Neural cell (in vitro differentiated cells): ENCODE measurements around the gene TRIM37. TPM values are rescaled to one million over a fixed set of nuclear protein-coding genes. Genes with fewer than 3 reads are reported as not detected.

ENCODE experiments used
- H2AFZ ChIP-seq: fragments of 200-600, 300-800 bp; sonication (generic), shearing (Covaris generic); 2 replicates; pipeline ENCODE4 v1.6.0; 2014; ENCODE audit warnings: low read depth, mild to moderate bottlenecking, antibody characterized with exemption, low read length, moderate library complexity
- H3F3A ChIP-seq: fragments of 200-600 bp; shearing (Covaris generic); 2 replicates; pipeline ENCODE4 v1.6.1; 2016; ENCODE audit warnings: mild to moderate bottlenecking, moderate library complexity, mixed read lengths, antibody characterized with exemption, low read length; ENCODE audit not compliant: insufficient read depth, poor library complexity, severe bottlenecking
- H3K27ac ChIP-seq: fragments of 200-600, 300-800 bp; sonication (generic), shearing (Covaris generic); 2 replicates; pipeline ENCODE4 v1.5.1; 2014; ENCODE audit warnings: mild to moderate bottlenecking, low read length, moderate library complexity
- H3K27me3 ChIP-seq: fragments of 300-800, 200-600 bp; sonication (generic), shearing (Covaris generic); 2 replicates; pipeline ENCODE4 v1.6.0; 2014; ENCODE audit warnings: mild to moderate bottlenecking, low read depth, low read length, moderate library complexity; ENCODE audit not compliant: insufficient read depth
- H3K36me3 ChIP-seq: fragments of 300-800, 200-600 bp; sonication (generic), shearing (Covaris generic); 2 replicates; pipeline ENCODE4 v1.5.1; 2014; ENCODE audit warnings: mild to moderate bottlenecking, antibody characterized with exemption, low read length, moderate library complexity; ENCODE audit not compliant: insufficient read depth
- H3K4me2 ChIP-seq: fragments of 300-800, 200-600 bp; sonication (generic), shearing (Covaris generic); 2 replicates; pipeline ENCODE4 v1.6.0; 2014; ENCODE audit warnings: mild to moderate bottlenecking, low read length
- H3K4me3 ChIP-seq: fragments of 300-800, 200-600 bp; sonication (generic), shearing (Covaris generic); 2 replicates; pipeline ENCODE4 v1.5.1; 2014; ENCODE audit warnings: mild to moderate bottlenecking, low read length, moderate library complexity
- H3K79me2 ChIP-seq: fragments of 200-600 bp; shearing (Covaris generic); replicated peaks from 2 replicates; pipeline ENCODE4 v1.6.0; 2014; ENCODE audit warnings: mild to moderate bottlenecking, low read length, moderate library complexity; ENCODE audit not compliant: insufficient read depth
- H3K9ac ChIP-seq: fragments of 300-800, 200-600 bp; sonication (generic), shearing (Covaris generic); 2 replicates; pipeline ENCODE4 v1.6.1; 2016; ENCODE audit warnings: mild to moderate bottlenecking, low read length, mixed read lengths
- H3K9me2 ChIP-seq: fragments of 200-600 bp; shearing (Covaris generic); 2 replicates; pipeline ENCODE4 v1.6.1; 2016; ENCODE audit warnings: mild to moderate bottlenecking, low read length, mixed read lengths; ENCODE audit not compliant: insufficient read depth
- H3K9me3 ChIP-seq: fragments of 200-600, 300-800 bp; sonication (generic), shearing (Covaris generic); 2 replicates; pipeline ENCODE4 v1.6.1; 2016; ENCODE audit warnings: mild to moderate bottlenecking, mixed run types, low read length, moderate library complexity, mixed read lengths
- H4K20me1 ChIP-seq: fragments of 200-600 bp; shearing (Covaris generic); 2 replicates; pipeline ENCODE4 v1.6.1; 2016; ENCODE audit warnings: mild to moderate bottlenecking, mixed run types; ENCODE audit not compliant: insufficient read depth
- CTCF ChIP-seq: fragments of 450-650 bp; IDR thresholded peaks from 2 replicates; pipeline ENCODE4 v1.5.1; 2014; ENCODE audit warnings: antibody characterized with exemption, mild to moderate bottlenecking, moderate library complexity; ENCODE audit not compliant: poor library complexity, severe bottlenecking
- EP300 ChIP-seq: fragments of 450-650 bp; conservative IDR thresholded peaks from 2 replicates; pipeline ENCODE4 v1.6.1; 2014; ENCODE audit warnings: antibody characterized with exemption, mild to moderate bottlenecking, moderate library complexity; ENCODE audit not compliant: poor library complexity, severe bottlenecking
- EZH2 ChIP-seq: fragments of 200-600, 300-800 bp; shearing (Covaris generic), sonication (generic); IDR thresholded peaks from 2 replicates; pipeline ENCODE4 v1.6.1; 2014; ENCODE audit warnings: antibody characterized with exemption, low read length, borderline replicate concordance, mild to moderate bottlenecking; ENCODE audit not compliant: insufficient read depth, poor library complexity, severe bottlenecking
- MXI1 ChIP-seq: fragments of 450-650 bp; conservative IDR thresholded peaks from 2 replicates; pipeline ENCODE4 v1.6.1; 2014; ENCODE audit warnings: antibody characterized with exemption, mild to moderate bottlenecking; ENCODE audit not compliant: poor library complexity, severe bottlenecking
- POLR2AphosphoS5 ChIP-seq: IDR thresholded peaks from 2 replicates; pipeline ENCODE4 v1.6.1; 2012
- RAD21 ChIP-seq: fragments of 450-650 bp; conservative IDR thresholded peaks from 2 replicates; pipeline ENCODE4 v1.6.1; 2014; ENCODE audit warnings: antibody characterized with exemption, mild to moderate bottlenecking, moderate library complexity
- REST ChIP-seq: IDR thresholded peaks from 2 replicates; pipeline ENCODE4 v1.6.1; 2012; ENCODE audit warnings: borderline replicate concordance
- SMC3 ChIP-seq: fragments of 450-650 bp; conservative IDR thresholded peaks from 2 replicates; pipeline ENCODE4 v1.6.1; 2014; ENCODE audit warnings: antibody characterized with exemption, mild to moderate bottlenecking, moderate library complexity; ENCODE audit not compliant: poor library complexity
- TAF1 ChIP-seq: IDR thresholded peaks from 2 replicates; pipeline ENCODE4 v1.6.1; 2012; ENCODE audit warnings: low read depth
- polyA plus RNA-seq: library from polyadenylated mRNA; depleted of rRNA; stranded (reverse); fragments of >200 nt; gene quantifications from 2 replicates; pipeline ENCODE4 v1.2.3, GENCODE V29; 2014

TRIM37 gene
- polyA plus RNA-seq, 1 donor from 2014 or later = 65.2 TPM

GRCh38 chr17:59154721-59155438, 48.2 kb upstream of the TRIM37 start, which contains the start of gene SKA2:
Gene SKA2 (minus strand): TSS chr17:59155186. CDS start chr17:59155163, 23 bp downstream.
- H3K9me2 ChIP-seq = no peaks in the 10 kb centered on the region
- H3K4me2 ChIP-seq = peak within 1 kb of the TSS; percentile 68
- peaks cover 69% of the 10 kb centered on the region for H3K79me2 ChIP-seq
- H3K4me3 ChIP-seq = peak within 1 kb of the TSS; percentile 86
- peak within 1 kb of the TSS; percentile 93 for H2AFZ ChIP-seq
- H4K20me1 ChIP-seq = no peaks in the 10 kb centered on the region
- H3K36me3 ChIP-seq = no peaks in the 10 kb centered on the region
- H3K9me3 ChIP-seq = no peaks in the 10 kb centered on the region
- H3K27ac ChIP-seq = peak within 1 kb of the TSS; percentile 99
- H3K9ac ChIP-seq = peak within 1 kb of the TSS; percentile 92
- TF ChIP-seq REST (peak; percentile 91), RAD21 (peak; percentile 11), EP300 (peak; percentile 80), TAF1 (peak; percentile 89), POLR2AphosphoS5 (peak; percentile 97), MXI1 (peak; percentile 50), SMC3 (no peak), EZH2 (no peak), CTCF (peak; percentile 53)
- H3F3A ChIP-seq = no peaks in the 10 kb centered on the region
- no peaks in the 10 kb centered on the region for H3K27me3 ChIP-seq

- no peak for TF ChIP-seq REST
- no peak for TF ChIP-seq RAD21
- no peak for TF ChIP-seq MXI1
- TF ChIP-seq SMC3 = no peak
- TF ChIP-seq EZH2 = no peak
- no peak for TF ChIP-seq POLR2AphosphoS5
- no peak for TF ChIP-seq TAF1
- no peak for TF ChIP-seq EP300
- TF ChIP-seq CTCF = no peak
- Histone ChIP-seq H3F3A (no peaks in the 10 kb centered on the region), H3K9me3 (no peaks in the 10 kb centered on the region), H3K36me3 (no peaks in the 10 kb centered on the region), H3K4me3 (peak overlapping the region; percentile 86), H3K79me2 (peaks cover 69% of the 10 kb centered on the region), H3K27me3 (no peaks in the 10 kb centered on the region), H3K9ac (peak overlapping the region; percentile 92), H3K4me2 (peak overlapping the region; percentile 49), H3K27ac (peak overlapping the region; percentile 99), H4K20me1 (no peaks in the 10 kb centered on the region), H2AFZ (peak overlapping the region; percentile 93), H3K9me2 (no peaks in the 10 kb centered on the region)
These were observed 47.6 kb upstream of the TRIM37 start for GRCh38 chr17:59154292-59154720.
